Right lung (tissue), 5 donors: ENCODE measurements around the gene PCF11. TPM values are rescaled to one million over a fixed set of nuclear protein-coding genes. Genes with fewer than 3 reads are reported as not detected.

ENCODE experiments used
- polyA plus RNA-seq, 5 donors: library from polyadenylated mRNA; unstranded; fragments of 120-200 nt; gene quantifications; one replicate each; pipeline versions ENCODE4 v1.2.1 to v1.2.3, GENCODE V29; 2013; ENCODE audit warnings: inconsistent platforms in 1 of 5, low replicate concordance in 1 of 5; ENCODE audit not compliant: insufficient read length in 5 of 5, insufficient read depth in 1 of 5

PCF11 gene
- polyA plus RNA-seq, 5 donors = 61.6 to 91.5 (median 82.2) TPM

Other genes with a start within 250 kb of the PCF11 start
- 10 to 100 TPM in 4 of 5 donors, 1 to 10 TPM in 1; 8.4 to 16.1 (median 13.2) TPM for gene RAB30, start 85.2 kb upstream of the PCF11 start, polyA plus RNA-seq
- gene ANKRD42, start 36.6 kb downstream of the PCF11 start, polyA plus RNA-seq = 10 to 100 TPM; 12.1 to 15.5 (median 13.7) TPM
- 100 to 1,000 TPM in 2 of 5 donors, 10 to 100 TPM in 3; 69.6 to 106 (median 83.9) TPM for gene CCDC90B, start 129.2 kb downstream of the PCF11 start, polyA plus RNA-seq